ENCODE data around the gene SMARCC1.

GRCh38 chr3:47581422-47581821, 200.3 kb downstream of the SMARCC1 start:
- no peak for TF ChIP-seq CTCF (IDR thresholded peaks at IDR 0.05; ENCODE audit: low read depth, low read length)
- no peak for TF ChIP-seq EZH2phosphoT487 (IDR thresholded peaks at IDR 0.05; ENCODE audit: low read depth)

Measured in OCI-LY3 (cell line).